HG03039 (cell line): Measurements from ENCODE around the gene CSMD2.

Source experiments
- ATAC-seq: cut with Tn5 transposase; IDR thresholded peaks from one replicate; pipeline ENCODE4 v1.9.1; 2021; ENCODE audit warnings: mild to moderate bottlenecking, moderate library complexity; ENCODE audit not compliant: unreplicated experiment

Gene CSMD2

DNA sequence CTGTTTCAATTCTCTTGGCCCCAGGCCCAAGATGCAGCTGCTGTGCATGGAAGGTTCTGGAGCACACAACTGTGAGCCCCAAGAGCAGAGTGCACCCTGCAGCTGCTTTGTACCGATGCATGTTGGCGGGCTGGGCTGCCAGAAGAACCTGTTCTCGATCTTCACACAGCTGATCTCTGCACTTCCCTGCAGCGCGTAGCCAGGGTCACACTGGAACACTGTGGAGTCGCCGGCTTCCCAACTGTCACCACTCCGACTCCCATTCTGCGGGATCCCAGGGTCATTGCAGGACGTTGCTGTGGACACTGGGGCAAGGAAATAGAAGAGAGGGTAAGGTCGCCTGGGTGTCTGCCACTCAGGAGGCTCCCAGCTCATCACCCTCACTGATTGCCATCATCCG, 507.2 kb downstream of the CSMD2 start:
- no peak for ATAC-seq

DNA sequence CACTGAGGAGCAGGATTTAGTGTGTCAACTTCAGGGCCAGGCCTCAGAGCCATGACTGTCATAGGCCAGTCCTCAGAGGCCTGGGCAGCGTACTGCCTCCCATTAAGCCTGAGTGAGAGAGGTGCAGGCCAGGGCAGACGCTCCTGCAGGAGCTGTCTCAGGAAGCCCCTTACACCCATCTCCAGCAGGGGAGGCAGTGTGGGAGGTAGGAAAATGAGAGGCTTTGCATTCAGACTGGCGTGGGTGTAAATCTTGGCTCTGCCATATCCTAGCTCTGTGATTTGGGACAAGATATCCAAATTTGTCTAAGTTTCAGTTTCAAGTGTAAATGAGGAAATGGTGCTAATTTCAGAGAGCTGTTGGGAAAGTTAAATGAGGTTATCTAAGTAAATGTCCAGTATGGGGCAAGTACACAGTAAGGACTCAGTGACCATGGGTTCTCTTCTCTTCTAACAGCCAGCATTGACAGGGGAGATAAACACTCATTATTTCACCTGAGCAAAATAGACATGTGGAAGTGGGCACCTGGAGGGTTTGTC, 508.5 kb downstream of the CSMD2 start:
- no peak for ATAC-seq

DNA sequence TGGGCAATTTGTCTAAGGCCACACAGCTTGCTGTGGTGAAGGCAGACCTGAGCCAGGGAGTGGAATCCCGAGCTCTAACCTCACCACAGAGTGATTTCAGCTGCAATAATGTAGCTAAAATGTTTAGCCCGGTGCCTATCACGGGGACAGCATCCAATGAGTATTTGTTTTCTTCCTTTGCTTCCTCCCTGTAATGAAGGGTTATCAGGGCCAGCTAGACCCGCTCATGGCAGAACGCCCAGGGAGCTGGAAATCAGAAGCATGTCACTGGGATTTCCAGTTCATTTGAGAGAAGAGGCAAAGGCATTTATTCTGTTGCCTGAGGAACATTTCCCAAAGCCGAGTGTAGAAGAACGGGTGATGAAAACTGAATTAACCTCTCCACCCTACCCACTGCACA, 509.5 kb downstream of the CSMD2 start:
- ATAC-seq = no peak

DNA sequence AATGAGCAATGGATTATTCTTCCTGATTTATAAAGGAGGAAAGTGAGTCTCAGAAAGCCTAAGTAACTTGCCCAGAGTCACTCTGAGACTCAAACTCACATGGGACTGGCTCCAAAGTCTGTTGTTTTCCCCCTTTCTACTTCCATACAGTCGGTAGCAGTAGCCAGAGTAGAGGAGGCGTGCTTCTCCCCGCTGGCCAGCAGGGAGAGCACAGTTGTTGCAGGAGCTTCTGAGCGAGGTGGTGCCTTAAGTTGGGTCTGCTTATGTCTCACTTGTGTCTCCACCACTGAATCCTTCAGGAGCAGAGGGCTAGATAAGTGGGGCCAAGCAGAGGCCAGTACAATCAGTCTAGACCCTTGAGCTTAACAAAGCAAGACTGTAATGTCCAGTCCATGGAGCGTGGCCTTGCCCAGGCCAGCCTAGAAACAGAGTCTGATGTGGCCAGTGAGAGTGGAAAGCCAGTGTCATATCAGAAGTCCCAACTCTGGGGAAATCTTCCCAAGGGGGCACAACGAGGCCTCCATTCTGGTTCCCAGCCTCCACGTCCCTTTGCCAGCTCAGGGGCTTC, 510.7 kb downstream of the CSMD2 start:
- no peak for ATAC-seq

DNA sequence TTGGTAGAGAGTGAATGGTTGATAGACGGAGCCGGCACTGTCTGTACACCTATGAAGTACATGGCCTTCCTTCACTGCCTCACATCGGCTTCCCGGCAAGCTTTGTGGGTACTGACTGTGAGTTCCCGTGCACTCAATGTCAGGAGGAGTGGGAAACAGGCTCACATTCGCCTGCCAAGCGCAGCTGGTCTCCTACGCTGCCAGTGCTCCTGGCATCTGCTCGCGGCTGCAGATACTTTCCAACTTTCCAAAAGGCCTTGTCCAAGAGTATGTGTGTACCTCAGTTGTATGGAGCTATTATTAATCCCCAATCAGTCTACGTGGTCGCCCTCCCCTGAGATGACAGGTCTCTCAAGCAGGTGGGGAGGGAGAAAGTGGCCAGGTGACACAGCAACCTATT, 511.8 kb downstream of the CSMD2 start:
- ATAC-seq = no peak

DNA sequence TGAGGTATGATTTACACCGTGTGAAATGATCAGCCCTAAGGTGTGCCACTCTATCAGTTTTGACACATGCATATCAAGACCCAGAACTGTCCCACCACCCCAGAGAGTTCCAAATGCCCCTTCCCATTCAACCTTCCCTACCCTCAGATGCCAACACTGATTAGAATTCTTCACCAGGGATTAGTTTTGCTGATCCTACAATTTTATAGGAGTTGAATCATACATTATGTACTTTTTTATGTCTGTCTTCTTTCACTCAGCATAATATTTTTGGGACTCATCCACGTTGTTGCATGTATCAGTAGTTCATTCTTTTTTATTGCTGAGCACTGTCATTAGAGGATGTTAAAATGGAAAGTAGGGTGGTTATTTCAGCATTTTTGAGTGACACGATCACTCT, 514.3 kb downstream of the CSMD2 start:
- ATAC-seq = no peak

DNA sequence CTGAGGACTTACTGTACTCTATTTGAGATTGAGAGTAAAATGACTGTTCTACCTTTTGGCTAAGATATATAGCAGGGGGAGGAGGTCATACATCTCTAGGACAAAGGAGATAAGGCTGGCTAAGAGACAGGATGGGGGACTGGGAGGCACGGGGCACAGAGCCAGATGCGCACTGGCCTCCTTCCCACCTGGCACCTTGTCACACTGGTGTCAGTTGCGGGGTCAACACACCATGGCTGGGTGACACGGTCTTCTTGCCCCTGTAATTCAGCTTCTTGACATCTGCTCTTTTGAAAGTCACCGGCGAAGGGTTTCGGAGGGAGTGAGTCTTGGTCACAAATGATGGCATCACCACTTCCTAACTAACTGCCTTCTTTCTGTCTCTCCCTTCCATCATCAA, 515.3 kb downstream of the CSMD2 start:
- no peak for ATAC-seq

DNA sequence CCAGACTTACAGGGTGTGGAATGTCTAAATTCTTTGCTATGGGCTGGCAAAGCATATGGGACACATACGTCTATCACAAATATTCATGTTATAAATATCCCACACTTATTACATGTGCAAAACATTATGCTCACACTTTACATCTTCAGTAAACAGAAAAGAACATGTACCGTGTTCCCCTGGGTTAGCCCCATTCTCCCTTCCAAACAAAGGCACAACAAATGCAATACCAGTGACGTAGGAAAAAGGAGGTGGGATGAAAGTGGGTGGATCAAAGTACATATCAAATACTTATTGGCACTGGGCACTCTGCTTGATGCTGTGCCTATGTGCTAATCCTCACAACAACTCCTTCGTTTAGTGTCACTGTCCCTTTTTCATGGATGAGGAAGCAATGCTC, 521.8 kb downstream of the CSMD2 start:
- ATAC-seq = no peak

DNA sequence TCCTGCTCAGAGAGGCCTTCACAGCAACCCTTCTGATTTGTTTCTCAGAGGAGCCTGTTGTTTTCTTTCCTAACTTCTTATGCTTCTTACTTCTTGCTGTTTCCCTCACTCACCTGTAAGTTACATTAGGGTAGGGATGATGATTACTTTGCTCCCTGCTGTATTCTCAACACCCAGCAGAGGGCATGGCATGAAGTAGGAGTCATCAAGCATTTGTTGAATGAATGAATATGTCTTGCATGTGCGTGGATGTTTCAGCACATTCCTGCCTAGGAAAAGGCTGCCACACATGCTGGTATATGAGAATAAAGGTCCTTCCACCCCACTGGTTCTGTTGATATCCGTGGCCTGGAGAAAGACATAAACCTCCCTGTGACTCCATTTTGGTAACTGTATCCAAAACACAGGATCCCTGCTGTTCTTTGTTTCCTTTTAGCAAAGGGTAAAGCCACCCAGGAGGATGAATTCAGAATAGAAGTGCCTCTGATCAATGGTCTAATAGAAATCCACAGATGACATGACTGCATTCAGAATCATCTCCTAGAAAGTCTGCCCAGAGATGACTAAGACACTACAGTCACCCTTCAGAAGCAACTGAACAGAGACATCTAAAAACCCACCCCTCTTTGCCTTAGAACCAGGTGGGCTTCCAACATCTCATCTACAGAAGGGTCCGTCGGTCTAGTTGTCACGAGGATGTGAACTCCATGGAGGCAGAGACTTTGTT, 523.8 kb downstream of the CSMD2 start:
- ATAC-seq = no peak

DNA sequence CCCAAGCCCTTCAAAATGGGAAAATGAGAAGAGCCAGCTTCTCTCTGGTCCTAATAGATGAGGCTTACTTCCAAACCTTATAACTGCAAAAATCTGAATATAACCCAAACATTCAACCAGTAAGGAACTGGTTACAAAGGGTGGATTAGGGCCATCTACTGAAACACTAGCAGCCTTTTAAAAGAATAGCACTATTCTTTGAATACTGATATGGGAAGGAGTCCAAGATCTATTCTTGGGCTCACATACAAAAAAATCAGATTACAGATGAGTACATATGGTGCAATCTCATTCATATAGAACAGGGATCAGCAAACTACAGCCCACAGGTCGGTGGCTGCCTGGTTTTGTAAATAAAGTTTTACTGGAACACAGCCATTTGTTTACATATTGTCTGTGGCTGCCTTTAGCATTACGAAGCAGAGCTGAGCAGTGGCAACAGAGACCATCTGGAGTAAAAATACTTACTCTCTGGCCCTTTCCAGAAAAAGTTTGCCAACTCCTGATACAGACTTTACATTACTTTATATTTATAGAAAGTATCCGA, 524.8 kb downstream of the CSMD2 start:
- no peak for ATAC-seq

DNA sequence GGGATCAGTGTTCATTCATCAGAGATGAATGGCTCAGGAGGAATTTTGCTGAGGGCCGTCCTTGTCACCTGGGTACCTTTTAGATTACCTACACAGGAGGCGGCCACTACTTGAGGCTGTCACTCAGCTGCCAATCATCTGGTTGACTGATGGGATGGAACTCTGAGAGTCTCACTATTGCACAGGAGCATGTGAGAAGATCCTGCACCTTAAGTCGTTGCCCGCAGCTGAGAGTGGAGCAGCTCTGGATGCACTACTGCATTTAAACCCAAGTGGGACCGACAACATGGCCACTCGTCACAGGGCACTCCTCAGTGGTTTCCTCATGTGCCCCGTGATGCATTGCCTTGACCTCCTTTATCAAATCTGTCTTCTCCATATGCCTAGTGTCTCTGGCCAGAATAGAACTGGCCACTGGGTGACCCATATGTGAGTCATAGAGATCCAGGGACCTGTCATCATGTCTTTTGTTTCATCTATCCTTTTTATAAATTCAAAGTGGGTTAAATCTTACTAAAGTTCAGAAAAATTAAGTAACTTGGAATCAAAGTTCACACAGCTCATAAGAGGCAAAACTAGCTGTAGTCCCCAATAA, 527.1 kb downstream of the CSMD2 start:
- ATAC-seq = no peak

DNA sequence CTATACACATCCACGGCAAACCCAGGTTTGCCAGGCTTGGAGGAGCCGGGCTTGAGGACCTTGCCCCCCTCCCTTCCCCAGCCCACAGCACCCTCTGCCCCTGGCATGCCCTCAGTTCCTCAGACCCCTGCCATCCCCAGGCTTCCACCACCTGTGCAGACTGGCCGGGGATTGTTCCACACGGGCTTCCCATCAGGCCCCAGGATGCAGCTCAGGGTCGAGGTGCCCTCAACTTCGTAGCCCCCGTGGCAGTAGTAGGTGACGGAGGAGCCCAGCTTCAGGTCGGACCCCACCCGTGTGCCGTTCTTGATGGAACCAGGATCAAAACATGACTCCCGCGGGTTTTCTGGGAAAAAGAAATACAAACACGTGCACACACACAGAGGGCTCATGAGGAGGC, 528.8 kb downstream of the CSMD2 start:
- no peak for ATAC-seq

DNA sequence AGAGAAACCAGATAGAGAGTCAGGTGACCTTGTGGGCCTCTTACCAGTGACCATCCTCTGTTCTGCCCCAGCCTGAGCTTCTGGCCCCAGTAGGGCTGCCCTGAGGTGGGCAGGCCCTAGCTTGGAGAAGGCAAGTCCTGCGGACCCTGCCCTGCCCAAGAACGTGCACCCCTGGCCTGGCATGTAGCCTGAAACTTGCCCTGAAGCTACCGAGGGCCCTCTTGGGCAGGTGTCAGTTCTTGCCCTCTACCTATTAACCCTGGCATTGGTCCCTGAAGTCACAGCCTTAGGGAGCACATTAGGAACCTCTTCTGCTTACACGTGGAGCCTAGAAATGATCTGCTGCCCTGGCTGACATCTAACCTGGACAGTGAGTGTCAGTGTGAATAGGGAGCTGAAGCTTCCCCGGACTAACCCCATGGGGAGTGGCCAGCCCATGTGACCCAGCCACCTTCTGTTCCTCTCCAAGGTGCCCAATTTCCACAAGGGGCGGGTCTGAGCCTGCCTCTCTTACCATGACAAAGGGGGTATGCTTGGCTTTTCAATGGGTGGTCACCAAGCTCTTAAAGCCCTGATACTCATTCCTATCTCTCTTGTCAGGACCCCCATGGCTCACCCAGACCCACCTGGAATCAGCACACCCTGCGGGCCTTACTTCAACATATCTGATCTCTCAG, 529.6 kb downstream of the CSMD2 start:
- ATAC-seq = no peak

DNA sequence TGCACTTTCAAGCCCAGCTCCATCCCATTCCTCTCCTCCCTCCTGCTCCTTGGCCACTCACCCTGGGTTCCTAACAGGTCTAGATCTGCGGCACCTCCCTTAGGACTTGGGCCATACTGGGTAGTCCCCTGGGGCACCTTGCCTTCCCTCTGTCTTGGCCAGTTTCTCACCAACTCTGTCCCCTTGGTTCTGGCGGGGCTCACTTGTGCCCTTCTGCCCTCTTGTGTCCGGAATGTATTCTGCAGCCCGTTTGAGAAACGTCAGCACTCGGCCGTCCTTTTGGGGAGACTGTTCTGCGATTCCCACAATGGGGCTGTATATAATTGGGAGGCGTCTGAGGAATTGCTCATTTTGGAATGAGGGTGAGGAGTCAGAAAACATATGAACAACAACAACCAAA, 530.2 kb downstream of the CSMD2 start:
- no peak for ATAC-seq

DNA sequence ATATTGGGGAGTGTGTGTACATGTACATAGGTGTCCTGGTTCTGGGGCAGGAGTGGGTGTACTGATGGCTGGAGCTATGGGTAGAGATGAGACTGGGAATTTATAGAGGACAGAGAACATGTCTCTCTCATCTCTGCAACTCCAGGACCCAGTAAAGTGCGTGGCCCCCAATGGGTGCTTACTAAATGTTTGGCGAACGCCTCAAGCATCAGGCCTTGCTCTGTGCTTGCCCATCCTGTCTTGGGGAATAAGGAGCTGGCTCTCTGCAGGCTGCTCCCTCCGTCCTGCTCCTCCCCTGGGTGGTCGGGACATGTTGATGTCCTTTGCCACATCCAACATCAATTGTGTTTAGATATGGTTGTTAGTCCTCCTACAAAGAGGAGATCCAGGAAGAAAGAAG, 530.9 kb downstream of the CSMD2 start:
- ATAC-seq = no peak

DNA sequence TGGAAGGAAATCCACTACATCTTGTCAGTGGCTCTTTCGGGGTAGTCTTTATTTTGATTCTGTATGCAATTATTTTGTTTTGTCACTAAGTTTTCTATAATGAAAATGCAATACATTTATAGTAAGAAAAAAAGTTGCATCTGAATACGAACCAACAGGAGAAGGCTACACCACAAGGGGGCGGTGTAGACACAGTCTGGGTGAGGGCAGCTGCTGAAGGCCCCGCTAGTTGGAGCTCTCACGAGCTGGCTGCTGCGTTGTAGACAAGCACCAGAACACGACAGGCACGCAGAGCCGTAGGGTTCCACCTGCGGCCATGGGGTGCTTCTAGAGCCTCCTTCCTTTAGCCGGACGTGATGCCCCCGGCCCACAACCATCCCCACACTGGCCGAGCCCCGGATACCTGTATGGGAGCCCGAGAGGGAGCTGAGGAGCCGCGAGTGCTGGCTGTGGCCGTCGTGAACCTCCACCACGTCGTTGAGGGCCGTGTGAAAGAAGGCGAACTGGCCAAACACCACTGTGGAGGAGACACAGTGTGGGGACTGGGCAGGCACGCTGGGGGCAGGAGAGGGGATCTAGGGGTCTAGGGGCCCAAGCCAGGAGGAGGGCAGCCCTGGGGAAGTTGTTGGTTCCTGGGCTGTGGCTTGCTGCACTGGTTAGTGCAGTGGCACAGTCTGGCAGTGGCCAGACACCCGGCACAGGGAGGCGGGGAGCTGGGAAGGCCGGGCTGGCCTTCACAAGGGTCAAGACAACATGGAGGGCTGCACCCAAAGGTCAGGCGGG, 531.8 kb downstream of the CSMD2 start:
- no peak for ATAC-seq

DNA sequence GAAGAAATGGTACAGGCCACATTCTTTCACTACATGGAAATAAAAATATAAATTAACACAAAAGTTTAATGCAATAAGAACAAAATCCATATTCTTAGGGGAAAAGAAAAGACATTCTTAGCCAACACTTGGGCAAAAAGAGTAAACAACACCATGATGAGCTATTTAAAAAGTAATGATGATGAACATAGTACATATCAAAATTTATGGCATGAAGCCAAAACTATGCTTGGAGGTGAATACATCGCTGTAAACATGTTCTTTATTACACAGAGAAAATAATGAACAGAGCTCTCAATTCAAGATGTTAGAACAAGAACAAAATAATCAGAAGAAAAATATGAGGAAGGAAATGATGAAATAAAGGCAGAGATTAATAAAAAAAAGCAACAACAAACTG, 534.3 kb downstream of the CSMD2 start:
- ATAC-seq = no peak

DNA sequence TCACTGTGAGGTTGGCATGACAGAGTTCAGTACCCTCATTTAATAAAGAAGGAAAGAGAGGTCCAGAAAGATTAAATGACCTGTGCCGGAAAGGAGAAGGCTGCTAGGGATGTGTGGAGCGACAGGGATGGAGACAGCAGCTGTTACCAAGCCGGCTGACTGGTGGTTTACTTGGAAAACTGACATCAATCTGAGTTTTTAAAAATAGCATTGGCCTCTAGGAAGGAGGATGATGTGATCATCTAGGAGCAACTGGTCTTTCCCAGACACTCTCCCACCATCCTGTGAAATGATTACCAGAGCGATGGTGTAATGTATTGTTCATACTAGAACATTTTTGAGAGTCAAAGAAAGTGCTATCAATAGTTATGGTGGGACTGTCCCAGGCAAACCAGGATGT, 538.2 kb downstream of the CSMD2 start:
- no peak for ATAC-seq

DNA sequence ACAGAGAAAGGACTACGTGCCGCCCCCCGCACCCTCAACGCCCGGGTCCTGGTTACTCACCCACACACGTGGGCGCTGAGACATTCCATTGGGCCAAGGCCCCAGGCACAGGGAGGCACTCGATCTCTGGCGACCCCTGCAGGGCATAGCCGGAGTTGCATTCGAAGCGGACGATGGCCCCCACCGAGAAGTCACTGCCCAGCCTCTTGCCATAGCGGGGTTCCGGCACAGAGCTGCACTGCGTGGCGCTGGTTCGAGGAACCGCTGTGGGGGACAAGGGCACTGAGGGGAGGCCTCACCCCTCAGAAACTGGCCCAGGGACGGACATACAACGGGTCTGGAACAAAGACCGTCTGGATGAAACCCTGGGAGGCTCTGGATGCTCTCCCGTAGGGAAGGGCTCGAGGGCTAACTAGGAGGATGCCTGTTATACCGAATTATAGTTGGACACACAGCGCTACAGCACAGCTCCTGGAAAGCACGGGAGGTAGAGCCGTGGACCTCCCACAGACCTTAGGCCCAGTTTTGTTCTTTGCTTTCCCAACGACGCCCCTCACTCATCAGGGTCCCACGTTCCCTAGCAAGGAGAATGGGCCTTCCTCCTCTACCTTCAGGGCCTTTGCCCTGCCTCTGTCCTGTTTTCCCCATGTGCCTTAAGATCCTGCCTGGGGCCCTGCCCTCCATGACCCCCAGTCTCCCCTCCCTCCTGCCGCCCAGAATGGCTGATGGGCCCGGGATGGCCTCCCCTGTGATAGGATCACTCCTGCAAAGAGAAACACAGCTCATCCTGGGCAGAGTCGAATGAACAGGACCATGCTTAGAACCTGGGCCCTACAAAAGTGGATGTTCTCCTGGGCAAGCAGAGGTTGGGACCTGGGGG, 539.8 kb downstream of the CSMD2 start:
- ATAC-seq = no peak
